Upper lobe of right lung (tissue), 1 donor: ENCODE measurements around the gene LDAH. TPM values are rescaled to one million over a fixed set of nuclear protein-coding genes. Genes with fewer than 3 reads are reported as not detected.

Source experiments
- ATAC-seq: fragments of 200-7000 bp; cut with Tn5 transposase; one replicate; pipeline ENCODE4 v1.9.1; 2020; ENCODE audit warnings: mild to moderate bottlenecking, moderate library complexity
- DNase-seq: peaks from one replicate; pipeline ENCODE4 v3.0.0-alpha.2; 2020
- H3K27ac ChIP-seq: fragments of 200-600 bp; one replicate; pipeline ENCODE4 v1.8.0; 2022
- H3K27me3 ChIP-seq: fragments of 200-600 bp; one replicate; pipeline ENCODE4 v1.8.0; 2022; ENCODE audit warnings: mild to moderate bottlenecking
- H3K36me3 ChIP-seq: fragments of 200-600 bp; one replicate; pipeline ENCODE4 v1.8.0; 2022
- H3K4me1 ChIP-seq: fragments of 200-600 bp; one replicate; pipeline ENCODE4 v1.8.0; 2022
- H3K4me3 ChIP-seq: fragments of 200-600 bp; one replicate; pipeline ENCODE4 v1.8.0; 2022; ENCODE audit warnings: mild to moderate bottlenecking
- H3K9me3 ChIP-seq: fragments of 200-600 bp; one replicate; pipeline ENCODE4 v1.8.0; 2022
- CTCF ChIP-seq: fragments of 200-600 bp; IDR thresholded peaks from one replicate; pipeline ENCODE4 v1.8.0; 2022; ENCODE audit warnings: antibody characterized with exemption
- intact Hi-C: fragments of 100-400 bp; cut with DNase I; formaldehyde crosslinking; loops from one replicate; pipeline ENCODE4 v1.11.0; 2022
- total RNA-seq: library from RNA; stranded (reverse); fragmentation: NEBNext Ultra II Directional; extraction: Animal tissue kit (Norgen Biotek cat#: 25700); gene quantifications from one replicate; pipeline ENCODE4 v1.2.1, GENCODE V29; 2021
- donor health status: DM: no; HTN: yes; CAD: no; lungs with severe emphysema.

LDAH gene
- total RNA-seq, 1 donor from 2014 or later, result 17.9 TPM

DNA sequence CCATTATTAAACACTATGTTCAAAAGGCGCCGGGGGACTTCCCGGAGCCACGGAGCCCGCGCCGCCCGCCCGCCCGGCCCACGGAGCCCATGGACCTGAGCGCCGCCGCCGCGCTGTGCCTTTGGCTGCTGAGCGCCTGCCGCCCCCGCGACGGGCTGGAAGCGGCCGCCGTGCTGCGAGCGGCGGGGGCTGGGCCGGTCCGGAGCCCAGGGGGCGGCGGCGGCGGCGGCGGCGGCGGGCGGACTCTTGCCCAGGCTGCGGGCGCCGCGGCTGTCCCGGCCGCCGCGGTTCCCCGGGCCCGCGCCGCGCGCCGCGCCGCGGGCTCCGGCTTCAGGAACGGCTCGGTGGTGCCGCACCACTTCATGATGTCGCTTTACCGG is 155.8 kb downstream of the LDAH start:
- intact Hi-C loops, result no loop called here
- Histone ChIP-seq H3K9me3 (no peaks in the 10 kb centered on the region), H3K27me3 (peaks cover 90% of the 10 kb centered on the region), H3K4me1 (peaks cover 18% of the 10 kb centered on the region), H3K36me3 (no peaks in the 10 kb centered on the region), H3K27ac (no peak overlapping the region), H3K4me3 (peak overlapping the region; percentile 42)
- no peak for TF ChIP-seq CTCF
- peak; percentile 57 for DNase-seq
- ATAC-seq, result no peak

DNA sequence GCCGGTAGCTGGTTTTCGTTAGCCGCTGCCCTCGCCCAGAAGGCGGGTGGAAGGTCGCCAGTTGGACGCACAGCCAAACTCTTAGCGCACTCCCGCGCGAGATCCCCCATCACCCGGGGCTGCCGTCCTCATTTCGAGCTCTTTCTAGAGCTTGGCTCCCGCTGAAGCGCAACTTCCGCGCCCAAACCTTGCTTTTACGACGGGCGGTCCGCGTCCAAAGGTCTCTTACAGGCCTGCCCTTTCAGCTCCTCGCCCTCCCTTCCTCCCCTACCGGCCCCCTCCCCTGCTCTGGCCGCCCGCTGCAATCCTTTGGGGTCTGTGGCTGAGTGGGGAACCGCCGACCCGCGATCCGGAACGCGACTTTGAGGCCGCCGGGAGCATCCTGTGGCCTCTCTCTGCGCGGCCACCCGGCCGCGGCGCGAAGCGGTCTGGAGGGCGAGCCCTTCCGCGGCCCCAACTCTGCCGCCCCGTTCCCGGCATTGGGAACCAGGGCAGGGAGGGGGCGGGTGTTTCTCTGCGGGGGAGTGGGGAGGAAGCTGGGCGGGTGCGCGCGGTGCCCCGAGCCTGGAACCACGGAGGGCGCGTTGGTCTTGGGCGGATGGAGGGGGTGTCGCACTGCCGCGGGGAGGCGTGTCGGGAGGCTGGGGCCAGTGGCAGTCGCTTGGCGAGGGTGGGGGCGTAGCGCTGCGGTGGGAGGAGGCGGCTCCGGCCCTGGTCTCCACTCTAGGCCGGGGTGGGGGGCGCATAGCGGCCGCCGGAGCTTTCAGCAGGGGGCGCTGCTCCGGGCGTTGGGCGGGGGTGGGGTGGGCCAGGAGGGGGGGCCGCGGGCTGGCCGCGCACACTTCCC is 156.4 kb downstream of the LDAH start, which contains the start of gene GDF7:
TSS of gene GDF7 (plus strand) at position 841 of the 847 bp plus-strand sequence. CDS start 96 bp downstream, outside the sequence.
- ATAC-seq, result no peak
- H3K27me3 ChIP-seq, result peaks cover 90% of the 10 kb centered on the region
- peaks cover 18% of the 10 kb centered on the region for H3K4me1 ChIP-seq
- H3K4me3 ChIP-seq, result peak within 1 kb of the TSS; percentile 42
- H3K36me3 ChIP-seq, result no peaks in the 10 kb centered on the region
- H3K27ac ChIP-seq, result no peak within 1 kb of the TSS
- intact Hi-C loops, result no loop called here
- peak; percentile 17 for TF ChIP-seq CTCF
- no peaks in the 10 kb centered on the region for H3K9me3 ChIP-seq
- DNase-seq, result peak; percentile 65

GRCh38 chr2:20666005-20666303 is 156.9 kb downstream of the LDAH start:
- DNase-seq (no peak), ATAC-seq (no peak)
- H3K9me3 ChIP-seq, result no peaks in the 10 kb centered on the region
- peaks cover 85% of the 10 kb centered on the region for H3K27me3 ChIP-seq
- intact Hi-C loops, result no loop called here
- H3K36me3 ChIP-seq, result no peaks in the 10 kb centered on the region
- no peak for TF ChIP-seq CTCF
- peak overlapping the region; percentile 42 for H3K4me3 ChIP-seq
- H3K27ac ChIP-seq, result no peak overlapping the region
- H3K4me1 ChIP-seq, result peaks cover 18% of the 10 kb centered on the region

DNA sequence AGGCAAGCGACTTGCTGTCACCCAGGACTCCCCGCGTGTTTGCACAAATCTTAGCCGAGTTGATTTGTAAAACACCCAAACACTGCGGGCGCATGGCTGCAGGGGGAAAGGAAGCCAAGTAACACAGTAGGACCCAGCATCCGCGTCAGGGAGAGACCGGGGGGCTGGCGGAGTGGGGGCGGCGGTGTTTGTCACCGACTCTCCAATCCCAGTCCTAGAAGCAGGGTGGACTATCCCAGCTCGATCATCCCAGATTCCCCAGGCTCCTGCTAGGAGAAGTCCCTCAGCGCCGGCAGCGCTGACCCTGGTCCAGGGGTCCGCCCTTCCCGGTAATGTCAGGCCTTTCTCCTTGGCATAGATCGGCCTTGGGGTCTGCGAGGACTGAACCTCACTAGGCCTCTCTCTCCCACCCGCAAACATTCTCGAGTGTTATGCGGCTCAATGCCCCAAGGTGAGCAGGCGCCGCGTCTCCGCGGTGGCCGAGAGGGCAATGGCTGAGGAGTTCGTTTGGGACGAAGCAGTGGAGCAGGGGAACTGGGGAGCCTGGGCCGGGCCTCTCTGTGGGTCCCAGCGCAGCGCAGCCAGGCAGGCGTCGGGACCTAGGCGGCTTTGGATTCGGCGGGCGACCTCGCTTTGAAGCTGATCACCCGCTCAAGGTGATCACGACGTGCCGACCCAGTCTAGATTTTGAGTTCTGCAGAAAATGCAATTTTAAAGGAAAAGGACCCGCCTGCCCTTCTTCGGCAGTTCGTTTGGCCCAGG is 157.5 kb downstream of the LDAH start:
- ATAC-seq (no peak), DNase-seq (peak; percentile 45)
- TF ChIP-seq CTCF, result no peak
- intact Hi-C loops, result no loop called here
- Histone ChIP-seq H3K9me3 (no peaks in the 10 kb centered on the region), H3K27me3 (peaks cover 79% of the 10 kb centered on the region), H3K27ac (no peak overlapping the region), H3K4me3 (peak overlapping the region; percentile 42), H3K36me3 (no peaks in the 10 kb centered on the region), H3K4me1 (peaks cover 18% of the 10 kb centered on the region)

- H3K9me3 ChIP-seq, result no peaks in the 10 kb centered on the region
- intact Hi-C loops, result loop anchor here (5.0 kb wide), 2 partner anchors 298 to 458 kb away; partner anchors contain the start of gene TDRD15
- no peak overlapping the region for H3K4me3 ChIP-seq
- ATAC-seq (no peak), DNase-seq (peak; percentile 37)
- peaks cover 18% of the 10 kb centered on the region for H3K4me1 ChIP-seq
- no peaks in the 10 kb centered on the region for H3K36me3 ChIP-seq
- H3K27ac ChIP-seq, result no peak overlapping the region
- peaks cover 72% of the 10 kb centered on the region for H3K27me3 ChIP-seq
- no peak for TF ChIP-seq CTCF
Measured at GRCh38 chr2:20664431-20665242, 158.3 kb downstream of the LDAH start.
